ENCODE measurements around the gene IRF2BP2. TPM values are rescaled to one million over a fixed set of nuclear protein-coding genes. Genes with fewer than 3 reads are reported as not detected.

IRF2BP2 gene
- total and polyA plus RNA-seq, 2 of the 13 experiments (the other 11 are each of a cell fraction or from before 2014, with no cell fraction given) = 140 to 147 TPM

GRCh38 chr1:234603221-234604204, 6.5 kb downstream of the IRF2BP2 start (continued):
- TF ChIP-seq AHDC1 (CRISPR knock-in tag; IDR thresholded peaks at IDR 0.05; ENCODE audit: borderline replicate concordance) (no peak), ZNF672 (CRISPR knock-in tag; IDR thresholded peaks at IDR 0.05) (no peak), ZBTB37 (CRISPR knock-in tag; IDR thresholded peaks at IDR 0.05) (no peak), SP2 (CRISPR knock-in tag; IDR thresholded peaks at IDR 0.05) (no peak), PITX1 (CRISPR knock-in tag; IDR thresholded peaks at IDR 0.05) (no peak), ARNT (IDR thresholded peaks at IDR 0.05) (no peak), ZFAT (CRISPR knock-in tag; conservative IDR thresholded peaks at IDR 0.05) (no peak), ZNF761 (CRISPR knock-in tag; conservative IDR thresholded peaks at IDR 0.05) (0 out of 2 replicates have a peak, but pooled peaks have one; percentile 40), DPF2 (CRISPR knock-in tag; IDR thresholded peaks at IDR 0.05; ENCODE audit: borderline replicate concordance, low read depth) (no peak), ZNF362 (CRISPR knock-in tag; IDR thresholded peaks at IDR 0.05; ENCODE audit: borderline replicate concordance) (no peak; the same call in 1 of the 2 replicates), CREB1 (IDR thresholded peaks at IDR 0.05) (peak; percentile 29; the same call in 1 of the 2 replicates), CREB1 (CRISPR knock-in tag; IDR thresholded peaks at IDR 0.05) (no peak), CREM (IDR thresholded peaks at IDR 0.05) (peak; percentile 44; the same call in 1 of the 2 replicates), CREM (CRISPR knock-in tag; IDR thresholded peaks at IDR 0.05) (no peak), HNF4G (IDR thresholded peaks at IDR 0.05; ENCODE audit: borderline replicate concordance, low read depth, low read length) (peak; percentile 47; the same call in 1 of the 2 replicates), HNF4G (CRISPR knock-in tag; IDR thresholded peaks at IDR 0.05; ENCODE audit: borderline replicate concordance, low read depth) (no peak), ZSCAN30 (CRISPR knock-in tag; IDR thresholded peaks at IDR 0.05) (no peak), KDM4B (CRISPR knock-in tag; IDR thresholded peaks at IDR 0.05) (no peak), SSRP1 (CRISPR knock-in tag; IDR thresholded peaks at IDR 0.05) (peak; percentile 64; the same call in 1 of the 2 replicates)

All from HepG2 (cell line).